NCI-H1694 treated with DMSO at 0.1 percent for 48 hours (cell line): Measurements from ENCODE around the gene SNAPC2.
"Not testable (repeated sequence)": the region's sequence is repeated elsewhere in the genome, so short reads cannot be mapped to it uniquely, and the experiment has no call there.

Experiments
- DNase-seq: peaks from one replicate; lab custom pipeline; 2025; lab: John Stamatoyannopoulos, UW

The SNAPC2 gene

DNA sequence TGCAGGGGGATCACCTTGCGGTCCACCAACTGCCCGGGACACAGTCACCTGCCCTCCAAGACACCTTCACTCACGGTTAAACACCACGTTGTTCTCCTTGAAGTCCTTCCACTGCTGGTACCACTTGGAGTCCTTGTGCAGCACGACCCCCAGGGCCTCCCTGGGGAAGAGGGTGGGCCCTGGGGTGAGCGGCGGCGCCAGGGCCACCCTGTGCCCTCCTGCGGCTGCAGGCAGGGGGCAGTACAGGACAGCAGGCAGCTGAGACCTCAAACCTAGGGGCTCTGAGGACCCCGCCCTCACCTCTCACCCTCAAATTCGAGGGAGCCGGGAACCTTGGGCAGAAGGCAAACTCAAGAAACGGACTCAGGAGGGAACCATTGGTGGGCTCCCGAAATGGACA is 13.3 kb downstream of the SNAPC2 start:
- no peak for DNase-seq

- DNase-seq = no peak
Measured at GRCh38 chr19:7933828-7934725, 13.9 kb downstream of the SNAPC2 start.

DNA sequence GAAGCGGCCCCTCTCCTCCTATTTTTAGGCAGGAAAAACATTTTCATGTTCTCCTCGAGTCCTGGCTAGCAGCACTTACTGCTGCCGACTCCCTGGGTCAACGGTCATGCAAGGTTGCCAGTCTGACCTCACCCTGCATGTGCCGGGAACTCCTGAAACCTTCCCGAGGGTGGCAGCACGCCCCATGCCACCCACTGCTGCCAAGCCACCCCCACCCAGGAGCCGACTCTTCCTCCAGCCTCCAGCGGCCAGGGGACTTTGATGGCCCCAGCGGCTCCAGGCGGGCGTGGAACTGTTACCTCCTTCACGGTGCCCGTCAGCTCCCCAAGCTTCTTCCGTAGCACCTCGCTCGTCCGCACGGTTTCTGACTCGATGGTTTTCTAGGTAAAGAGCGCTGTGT is 14.6 kb downstream of the SNAPC2 start:
- no peak for DNase-seq

DNA sequence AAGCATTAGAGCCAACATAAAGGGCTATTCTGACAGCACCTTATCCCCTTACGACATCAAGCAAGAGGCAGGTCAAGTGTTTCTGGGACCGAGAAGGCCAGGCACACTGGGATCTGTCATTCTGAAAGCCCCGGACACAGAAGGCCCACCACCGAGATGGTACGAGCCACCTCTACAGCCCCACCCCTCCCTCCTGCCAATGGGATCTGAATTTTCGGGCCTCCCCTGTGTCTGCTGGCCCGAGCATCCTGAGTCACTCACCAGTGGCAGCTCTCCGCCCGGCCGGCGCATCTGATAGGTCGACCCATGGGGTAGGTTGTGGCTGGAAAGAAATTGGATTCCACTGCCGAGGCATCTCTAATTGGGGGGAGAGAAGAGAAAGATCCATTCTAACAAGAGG is 20.7 kb downstream of the SNAPC2 start:
- DNase-seq = no peak

DNA sequence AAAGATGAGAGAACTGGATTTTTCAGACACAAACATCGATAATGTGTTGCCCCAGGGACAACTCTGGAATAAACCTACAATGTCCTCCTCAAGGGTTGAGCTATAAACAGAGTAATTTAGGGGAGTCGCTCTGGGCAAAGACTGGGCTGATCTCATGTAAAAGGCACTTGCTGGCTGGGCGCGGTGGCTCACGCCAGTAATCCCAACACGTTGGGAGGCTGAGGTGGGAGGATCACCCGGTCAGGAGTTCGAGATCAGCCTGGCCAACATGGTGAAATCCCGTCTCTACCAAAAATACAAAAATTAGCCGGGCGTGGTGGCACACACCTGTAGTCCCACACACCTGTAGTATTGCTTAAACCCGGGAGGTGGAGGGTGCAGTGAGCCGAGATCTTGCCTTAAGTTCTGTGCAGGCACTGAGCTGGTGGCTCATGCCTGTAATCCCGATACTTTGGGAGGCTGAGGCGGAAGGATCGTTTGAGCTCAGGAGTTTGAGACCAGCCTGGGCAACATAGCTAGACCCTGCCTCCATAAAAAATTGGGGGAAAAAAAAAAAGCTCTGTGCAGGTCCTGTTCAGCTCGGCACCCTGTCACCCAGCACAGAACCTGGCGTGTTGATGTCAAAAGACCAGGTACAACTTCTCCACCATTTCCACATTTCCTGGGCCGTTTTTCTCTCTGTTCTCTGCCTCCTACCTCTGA is 21.9 kb downstream of the SNAPC2 start:
- DNase-seq = no peak

DNA sequence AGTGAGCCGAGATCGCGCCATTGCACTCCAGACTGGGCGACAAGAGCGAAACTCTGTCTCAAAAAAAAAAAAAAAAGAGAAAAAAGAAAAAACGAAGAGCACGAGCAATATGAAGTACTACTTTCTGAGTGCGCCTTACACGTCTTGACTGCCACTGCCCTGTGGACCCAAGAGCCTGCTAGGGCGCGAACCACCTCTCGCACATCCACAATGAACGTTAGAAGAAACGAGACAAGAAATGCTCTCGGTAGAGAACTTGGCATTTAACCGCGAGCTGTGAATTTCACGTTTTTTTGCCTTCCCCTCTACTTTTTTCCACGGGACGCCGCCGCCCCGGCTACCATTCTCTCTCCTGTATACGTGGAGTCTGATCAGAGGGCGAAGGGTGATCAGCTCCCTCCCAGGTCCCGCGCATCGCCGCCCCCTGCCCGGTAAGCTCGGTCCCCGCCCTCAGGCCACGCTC is 22.9 kb downstream of the SNAPC2 start:
- no peak for DNase-seq

- peak; percentile 97 for DNase-seq
Measured at GRCh38 chr19:7943444-7944176, 23.5 kb downstream of the SNAPC2 start, which contains the start of gene TIMM44. TSS of gene TIMM44 (minus strand) at chr19:7943666. CDS start at chr19:7943651, 15 bp downstream.

DNA sequence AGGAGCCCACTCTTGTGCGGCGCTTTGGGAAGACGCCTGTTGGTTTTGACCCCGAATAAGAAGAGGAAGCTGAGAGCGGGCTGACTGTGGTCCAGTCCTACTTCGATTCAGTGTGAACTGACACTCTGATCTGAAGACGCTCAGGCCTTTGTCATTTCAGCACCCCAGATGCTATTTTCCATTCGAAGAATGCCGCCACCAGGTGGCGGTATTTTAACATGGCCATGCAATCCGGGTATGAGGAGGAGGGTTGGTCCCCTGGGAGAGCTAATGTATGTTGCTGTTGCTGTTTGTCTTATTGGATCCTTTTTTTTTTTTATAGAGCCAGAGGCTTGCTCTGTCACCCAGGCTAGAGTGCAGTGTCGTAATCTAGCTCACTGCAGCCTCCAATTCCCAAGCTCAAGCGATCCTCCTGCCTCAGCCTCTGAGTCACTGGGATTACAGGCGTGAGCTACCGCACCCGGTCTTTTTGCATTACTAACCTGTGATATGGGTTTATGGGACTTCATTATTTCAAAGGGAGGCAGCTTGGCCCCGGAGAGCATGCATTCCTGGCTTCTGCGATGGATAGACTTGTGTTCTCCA is 24.1 kb downstream of the SNAPC2 start:
- DNase-seq = peak; percentile 82

DNA sequence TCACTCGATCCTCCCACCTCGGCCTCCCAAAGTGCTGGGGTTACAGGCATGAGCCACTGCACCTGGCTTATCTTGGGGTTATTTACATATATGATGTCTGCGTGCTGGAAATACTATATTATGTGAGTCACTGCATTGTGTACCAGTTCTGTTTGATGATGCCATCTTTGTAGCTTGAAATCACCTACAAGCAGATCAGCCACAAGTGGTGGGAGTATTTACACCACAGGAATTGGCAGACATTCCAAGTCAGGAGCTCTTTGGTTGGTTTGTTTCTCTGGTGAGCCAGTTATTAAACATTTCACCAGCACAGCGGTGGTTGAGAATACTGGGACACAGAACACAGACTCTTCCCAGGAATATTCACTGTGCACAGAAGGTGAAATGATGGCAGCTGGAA is 27.8 kb downstream of the SNAPC2 start:
- DNase-seq = no peak

GRCh38 chr19:7953060-7953459 is 32.9 kb downstream of the SNAPC2 start:
- DNase-seq = no peak

- DNase-seq = no peak
Measured at GRCh38 chr19:7953576-7953975, 33.4 kb downstream of the SNAPC2 start.

GRCh38 chr19:7955696-7956095 is 35.6 kb downstream of the SNAPC2 start:
- DNase-seq = no peak

DNA sequence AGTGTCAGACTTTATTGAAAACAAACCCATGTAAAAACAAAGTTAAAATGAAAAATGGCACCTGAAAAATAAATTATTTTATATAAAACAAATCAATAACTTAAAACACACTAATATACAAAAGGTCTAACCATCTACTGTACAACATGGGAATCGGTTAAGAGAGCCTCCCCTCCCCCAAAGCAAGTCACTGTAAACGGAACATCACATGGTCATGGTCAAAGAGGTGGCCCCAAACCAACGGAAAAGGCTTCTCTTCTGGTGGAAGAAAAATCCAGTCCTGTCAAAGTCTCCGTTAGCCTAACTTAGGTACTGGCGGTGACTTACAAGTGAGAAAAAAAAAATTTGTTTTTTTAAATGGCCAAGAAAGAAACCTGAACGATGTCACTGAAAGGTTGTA is 39.1 kb downstream of the SNAPC2 start:
- no peak for DNase-seq

- DNase-seq = not testable (repeated sequence)
Measured at GRCh38 chr19:7961082-7961481, 40.9 kb downstream of the SNAPC2 start.

DNA sequence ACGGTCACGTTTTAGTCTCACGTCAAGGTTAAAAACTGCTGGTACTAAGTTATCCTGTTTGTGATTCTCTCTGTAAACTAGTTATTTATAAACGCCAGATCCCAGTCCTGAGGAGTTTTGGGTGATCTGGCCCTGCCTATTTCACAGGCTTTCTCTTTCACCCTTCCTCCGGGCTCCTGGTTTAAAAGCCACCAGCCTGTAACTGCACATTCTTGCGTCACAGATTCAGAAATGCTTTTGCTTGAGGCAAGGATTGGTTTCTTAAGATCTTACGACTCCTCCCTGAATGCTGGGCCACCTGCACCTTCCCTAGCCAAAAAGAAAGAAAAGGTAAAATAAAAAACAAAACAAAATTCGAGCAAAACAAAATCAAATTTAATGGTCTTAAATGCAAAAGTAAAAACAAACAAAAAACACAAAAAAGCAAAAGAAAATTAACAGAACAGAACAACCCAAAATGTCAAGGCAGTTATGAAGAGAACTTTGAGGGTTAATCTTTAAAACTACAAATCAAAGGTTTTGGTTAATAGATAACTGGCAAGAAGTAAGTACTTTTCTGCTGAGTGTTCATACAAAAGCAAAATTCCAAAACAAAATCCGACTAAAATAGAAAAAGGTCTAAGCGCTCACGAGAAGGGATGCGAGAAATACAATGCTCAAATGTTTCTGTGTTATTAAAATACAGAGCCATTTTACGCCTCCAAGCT is 41.9 kb downstream of the SNAPC2 start:
- no peak for DNase-seq

DNA sequence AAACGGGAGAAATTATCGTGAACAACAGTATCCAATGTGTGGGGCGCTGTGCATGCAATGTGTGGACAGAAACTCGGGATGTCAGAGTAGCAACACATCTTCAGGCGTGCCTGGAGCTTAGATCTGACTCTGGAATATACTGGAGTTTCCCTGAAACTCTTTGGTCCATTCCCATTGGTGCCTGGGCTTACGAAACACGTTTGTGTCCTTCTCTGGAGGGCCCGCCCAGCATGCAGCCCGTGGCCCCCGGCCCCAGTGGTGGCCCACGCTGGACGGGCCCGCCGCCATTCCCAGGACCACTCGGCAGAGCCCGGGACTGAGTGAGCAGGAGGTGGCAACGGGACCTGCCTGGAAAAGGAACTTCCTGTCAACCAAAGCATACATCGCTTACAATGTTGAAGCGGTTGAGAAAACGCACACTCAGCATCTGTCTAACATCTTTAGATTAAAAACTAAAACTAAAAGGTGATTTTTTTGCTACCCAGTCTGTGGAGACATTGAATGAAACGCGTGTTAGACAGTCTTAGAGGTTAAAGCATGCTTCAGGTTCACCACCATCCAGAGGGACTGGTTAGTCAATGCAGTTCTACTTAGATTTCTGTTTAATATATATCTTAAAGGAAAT is 42.6 kb downstream of the SNAPC2 start:
- DNase-seq = no peak

DNA sequence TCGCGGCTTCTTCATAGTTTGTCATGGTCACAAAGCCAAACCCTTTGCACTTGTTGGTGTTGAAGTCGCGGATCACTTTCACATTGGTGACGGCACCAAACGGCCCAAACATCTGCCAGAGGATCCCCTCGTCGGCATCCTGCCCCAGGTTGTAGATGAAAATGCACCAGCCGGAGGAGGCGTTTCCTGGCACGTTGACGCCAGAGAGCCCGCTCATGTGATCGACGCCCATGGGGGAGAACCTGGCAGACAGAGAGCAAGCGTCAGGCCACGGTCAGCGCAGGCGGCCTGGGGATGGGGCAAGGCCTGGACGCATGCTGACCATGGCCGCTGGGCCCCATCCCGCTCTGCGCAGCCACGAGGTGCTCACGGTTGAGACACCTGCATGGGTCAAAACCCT is 43.4 kb downstream of the SNAPC2 start:
- no peak for DNase-seq

- no peak for DNase-seq
Measured at GRCh38 chr19:7965259-7965841, 45.2 kb downstream of the SNAPC2 start.

DNA sequence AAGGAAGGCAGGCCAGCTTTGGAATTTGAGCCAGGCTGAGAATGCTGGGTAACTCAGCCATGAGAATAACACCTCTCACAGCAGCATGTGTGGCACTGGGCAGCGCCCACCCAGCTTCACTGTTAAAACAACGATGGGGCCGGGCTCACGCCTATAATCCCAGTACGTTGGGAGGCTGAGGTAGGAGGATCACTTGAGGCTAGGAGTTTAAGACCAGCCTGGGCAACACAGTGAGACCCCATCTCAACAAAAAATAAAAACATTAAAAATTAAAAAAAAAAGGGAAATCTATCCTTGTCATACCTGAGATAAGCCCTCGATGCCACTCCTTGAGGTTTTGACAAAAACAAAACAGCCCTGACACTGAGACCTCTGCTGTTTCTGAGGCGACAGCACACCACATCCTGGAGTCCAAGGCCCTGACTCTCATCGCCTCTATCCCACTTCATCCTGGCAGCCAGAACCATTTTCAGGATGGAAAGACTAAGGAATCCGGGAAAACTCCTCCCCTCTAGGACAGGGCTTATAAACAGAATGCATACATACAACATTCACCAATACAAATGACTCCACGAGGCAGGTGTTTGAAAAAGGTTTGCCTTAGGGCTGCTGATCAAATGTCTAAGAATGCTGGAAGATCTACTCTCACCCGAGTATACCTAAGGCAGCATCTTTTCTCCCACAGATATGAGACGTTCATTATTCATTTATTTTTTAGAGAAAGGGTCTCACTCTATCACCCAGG is 46.0 kb downstream of the SNAPC2 start:
- no peak for DNase-seq
